NT2/D1 (cell line): Measurements from ENCODE around the gene GRIN1.

ENCODE experiments used
- SUZ12 ChIP-seq: IDR thresholded peaks from 2 replicates; pipeline ENCODE4 v1.6.1; 2011; ENCODE audit not compliant: insufficient read length, insufficient read depth; ENCODE audit errors: extremely low read depth
- YY1 ChIP-seq: IDR thresholded peaks from 2 replicates; pipeline ENCODE4 v1.6.1; 2011; ENCODE audit not compliant: insufficient read length, insufficient read depth
- ZNF274 ChIP-seq: IDR thresholded peaks from 2 replicates; pipeline ENCODE4 v1.6.1; 2011; ENCODE audit warnings: mild to moderate bottlenecking, low read depth, low read length

GRCh38 chr9:137178939-137179630 lies 40.1 kb downstream of the GRIN1 start:
- TF ChIP-seq YY1 (no peak), ZNF274 (no peak), SUZ12 (no peak)
